ENCODE results near the gene FMNL2.

DNA sequence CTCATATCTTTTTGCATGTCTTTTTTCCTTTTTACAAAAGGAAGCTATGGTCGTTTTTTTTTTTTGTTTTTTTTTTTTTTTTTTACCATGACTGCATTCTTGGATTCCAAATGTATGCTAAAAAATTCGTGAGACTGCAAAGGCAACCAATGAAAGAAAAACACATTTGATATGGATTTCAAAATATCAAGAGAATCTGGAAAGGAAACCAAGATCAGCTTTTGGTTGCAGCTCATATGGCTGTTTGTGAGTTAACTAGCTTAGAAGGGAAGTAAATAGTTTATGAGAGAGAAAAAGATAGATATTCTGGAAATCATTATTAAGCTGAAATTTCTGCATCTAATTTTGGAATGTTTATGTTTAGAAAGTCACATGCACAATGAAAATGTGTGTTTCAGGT, 272.0 kb downstream of the FMNL2 start:
- TF ChIP-seq YY1 (IDR thresholded peaks at IDR 0.05; ENCODE audit: extremely low read depth, insufficient replicate concordance, low read depth, low read length) (no peak), POLR2AphosphoS5 (IDR thresholded peaks at IDR 0.05; ENCODE audit: low read depth, low read length) (no peak), POLR2A (IDR thresholded peaks at IDR 0.05; ENCODE audit: borderline replicate concordance, extremely low read depth, insufficient read depth, insufficient read length) (no peak), EZH2 (IDR thresholded peaks at IDR 0.05) (no peak), RAD21 (IDR thresholded peaks at IDR 0.05; ENCODE audit: low read depth) (no peak), ZNF274 (IDR thresholded peaks at IDR 0.05; ENCODE audit: low read depth, low read length) (no peak), FOSL1 (IDR thresholded peaks at IDR 0.05; ENCODE audit: low read depth) (no peak), EZH2phosphoT487 (IDR thresholded peaks at IDR 0.05; ENCODE audit: borderline replicate concordance) (no peak), JUND (IDR thresholded peaks at IDR 0.05) (no peak), CEBPB (IDR thresholded peaks at IDR 0.05; ENCODE audit: low read depth) (no peak), ZFX (IDR thresholded peaks at IDR 0.05) (no peak)
- TF ChIP-seq, protein P1, sequence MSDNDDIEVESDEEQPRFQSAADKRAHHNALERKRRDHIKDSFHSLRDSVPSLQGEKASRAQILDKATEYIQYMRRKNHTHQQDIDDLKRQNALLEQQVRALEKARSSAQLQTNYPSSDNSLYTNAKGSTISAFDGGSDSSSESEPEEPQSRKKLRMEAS (IDR thresholded peaks at IDR 0.05) = no peak
- TF ChIP-seq, protein P2, sequence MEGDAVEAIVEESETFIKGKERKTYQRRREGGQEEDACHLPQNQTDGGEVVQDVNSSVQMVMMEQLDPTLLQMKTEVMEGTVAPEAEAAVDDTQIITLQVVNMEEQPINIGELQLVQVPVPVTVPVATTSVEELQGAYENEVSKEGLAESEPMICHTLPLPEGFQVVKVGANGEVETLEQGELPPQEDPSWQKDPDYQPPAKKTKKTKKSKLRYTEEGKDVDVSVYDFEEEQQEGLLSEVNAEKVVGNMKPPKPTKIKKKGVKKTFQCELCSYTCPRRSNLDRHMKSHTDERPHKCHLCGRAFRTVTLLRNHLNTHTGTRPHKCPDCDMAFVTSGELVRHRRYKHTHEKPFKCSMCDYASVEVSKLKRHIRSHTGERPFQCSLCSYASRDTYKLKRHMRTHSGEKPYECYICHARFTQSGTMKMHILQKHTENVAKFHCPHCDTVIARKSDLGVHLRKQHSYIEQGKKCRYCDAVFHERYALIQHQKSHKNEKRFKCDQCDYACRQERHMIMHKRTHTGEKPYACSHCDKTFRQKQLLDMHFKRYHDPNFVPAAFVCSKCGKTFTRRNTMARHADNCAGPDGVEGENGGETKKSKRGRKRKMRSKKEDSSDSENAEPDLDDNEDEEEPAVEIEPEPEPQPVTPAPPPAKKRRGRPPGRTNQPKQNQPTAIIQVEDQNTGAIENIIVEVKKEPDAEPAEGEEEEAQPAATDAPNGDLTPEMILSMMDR (IDR thresholded peaks at IDR 0.05 in 2 of 3, conservative IDR thresholded peaks at IDR 0.05 in 1 of 3; ENCODE audit: borderline replicate concordance in 1 of 3, insufficient read depth in 1 of 3, low read depth in 2 of 3, low read length in 2 of 3) = no peak
- TF ChIP-seq, protein P3, sequence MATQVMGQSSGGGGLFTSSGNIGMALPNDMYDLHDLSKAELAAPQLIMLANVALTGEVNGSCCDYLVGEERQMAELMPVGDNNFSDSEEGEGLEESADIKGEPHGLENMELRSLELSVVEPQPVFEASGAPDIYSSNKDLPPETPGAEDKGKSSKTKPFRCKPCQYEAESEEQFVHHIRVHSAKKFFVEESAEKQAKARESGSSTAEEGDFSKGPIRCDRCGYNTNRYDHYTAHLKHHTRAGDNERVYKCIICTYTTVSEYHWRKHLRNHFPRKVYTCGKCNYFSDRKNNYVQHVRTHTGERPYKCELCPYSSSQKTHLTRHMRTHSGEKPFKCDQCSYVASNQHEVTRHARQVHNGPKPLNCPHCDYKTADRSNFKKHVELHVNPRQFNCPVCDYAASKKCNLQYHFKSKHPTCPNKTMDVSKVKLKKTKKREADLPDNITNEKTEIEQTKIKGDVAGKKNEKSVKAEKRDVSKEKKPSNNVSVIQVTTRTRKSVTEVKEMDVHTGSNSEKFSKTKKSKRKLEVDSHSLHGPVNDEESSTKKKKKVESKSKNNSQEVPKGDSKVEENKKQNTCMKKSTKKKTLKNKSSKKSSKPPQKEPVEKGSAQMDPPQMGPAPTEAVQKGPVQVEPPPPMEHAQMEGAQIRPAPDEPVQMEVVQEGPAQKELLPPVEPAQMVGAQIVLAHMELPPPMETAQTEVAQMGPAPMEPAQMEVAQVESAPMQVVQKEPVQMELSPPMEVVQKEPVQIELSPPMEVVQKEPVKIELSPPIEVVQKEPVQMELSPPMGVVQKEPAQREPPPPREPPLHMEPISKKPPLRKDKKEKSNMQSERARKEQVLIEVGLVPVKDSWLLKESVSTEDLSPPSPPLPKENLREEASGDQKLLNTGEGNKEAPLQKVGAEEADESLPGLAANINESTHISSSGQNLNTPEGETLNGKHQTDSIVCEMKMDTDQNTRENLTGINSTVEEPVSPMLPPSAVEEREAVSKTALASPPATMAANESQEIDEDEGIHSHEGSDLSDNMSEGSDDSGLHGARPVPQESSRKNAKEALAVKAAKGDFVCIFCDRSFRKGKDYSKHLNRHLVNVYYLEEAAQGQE (IDR thresholded peaks at IDR 0.05; ENCODE audit: low read depth) = no peak

Data from HCT116 (cell line).